ENCODE measurements around the gene LAMB2. TPM values are rescaled to one million over a fixed set of nuclear protein-coding genes. Genes with fewer than 3 reads are reported as not detected.

LAMB2 gene
- polyA plus RNA-seq, 1 of the 3 experiments (the other 2 are of a cell fraction): 332 TPM

- TF ChIP-seq, protein P1, sequence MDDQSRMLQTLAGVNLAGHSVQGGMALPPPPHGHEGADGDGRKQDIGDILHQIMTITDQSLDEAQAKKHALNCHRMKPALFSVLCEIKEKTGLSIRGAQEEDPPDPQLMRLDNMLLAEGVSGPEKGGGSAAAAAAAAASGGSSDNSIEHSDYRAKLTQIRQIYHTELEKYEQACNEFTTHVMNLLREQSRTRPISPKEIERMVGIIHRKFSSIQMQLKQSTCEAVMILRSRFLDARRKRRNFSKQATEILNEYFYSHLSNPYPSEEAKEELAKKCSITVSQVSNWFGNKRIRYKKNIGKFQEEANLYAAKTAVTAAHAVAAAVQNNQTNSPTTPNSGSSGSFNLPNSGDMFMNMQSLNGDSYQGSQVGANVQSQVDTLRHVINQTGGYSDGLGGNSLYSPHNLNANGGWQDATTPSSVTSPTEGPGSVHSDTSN (IDR thresholded peaks at IDR 0.05): no peak
Measured at GRCh38 chr3:49140080-49140479, 7.2 kb upstream of the LAMB2 start (continued).

DNA sequence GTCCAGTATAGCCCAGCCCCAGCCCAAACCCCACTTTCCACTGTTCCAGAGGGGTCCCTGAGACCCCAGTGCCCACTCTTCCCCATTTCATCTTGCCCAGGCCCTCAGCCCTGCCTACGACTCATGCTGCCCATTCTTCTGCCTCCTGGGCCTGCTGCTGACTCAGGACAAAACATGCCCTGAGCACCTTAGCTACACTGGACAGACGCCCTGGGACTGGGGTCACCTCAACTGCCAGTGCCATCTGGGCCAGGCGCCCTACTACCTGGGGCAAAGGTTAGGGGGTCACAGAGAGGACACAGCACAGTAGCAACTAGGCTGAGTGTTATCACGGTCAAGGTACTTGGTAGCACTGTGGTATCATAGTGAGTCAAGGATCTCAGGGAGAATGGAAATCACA is 2.6 kb upstream of the LAMB2 start:
- Histone ChIP-seq H3K79me2 (ENCODE audit: insufficient read depth) (peaks cover 24% of the 10 kb centered on the region), H2AFZ (ENCODE audit: low read depth) (no peak overlapping the region), H3K9me2 (no peaks in the 10 kb centered on the region), H3K9ac (no peak overlapping the region), H3K9me3 (no peaks in the 10 kb centered on the region), H3F3A (replicated peaks; ENCODE audit: insufficient read depth) (no peaks in the 10 kb centered on the region), H3K4me2 (no peak overlapping the region), H3K27ac (ENCODE audit: low read depth in 2 of 2, low read length in 1 of 2) (no peak overlapping the region), H3K4me3 (ENCODE audit: low read depth in 2 of 2, low read length in 1 of 2) (no peak overlapping the region), H3K4me1 (ENCODE audit: control insufficient read depth in 1 of 2, insufficient read depth in 2 of 2, low read depth in 1 of 2, low read length in 1 of 2) (peaks cover 0 to 18% of the 10 kb centered on the region in 2 experiments; a peak in 1 of 4 replicates), H3K27me3 (ENCODE audit: insufficient read depth) (no peaks in the 10 kb centered on the region), H4K20me1 (ENCODE audit: insufficient read depth) (no peaks in the 10 kb centered on the region), H3K36me3 (replicated peaks in 1 of 2; ENCODE audit: control insufficient read depth in 1 of 2, insufficient read depth in 2 of 2, low read length in 1 of 2) (peaks cover 0 to 4% of the 10 kb centered on the region in 2 experiments)
- CTCF ChIA-PET: interaction anchor here (1.9 kb wide), 1 partner anchor 35 kb away, joined by 6 read pairs; the partner anchor contains the start of gene KLHDC8B
- WGBS (ENCODE audit: low lambda C conversion rate): 78% methylated on average over 4 of the region's 4 CpGs
- no peak for DNase-seq
- TF ChIP-seq SIN3A (IDR thresholded peaks at IDR 0.05; ENCODE audit: borderline replicate concordance, low read depth, low read length) (no peak), FOXM1 (IDR thresholded peaks at IDR 0.05; ENCODE audit: low read depth) (no peak), TEAD4 (IDR thresholded peaks at IDR 0.05; ENCODE audit: borderline replicate concordance, insufficient read depth) (no peak), SMC3 (IDR thresholded peaks at IDR 0.05; ENCODE audit: low read depth, low read length) (no peak), REST (IDR thresholded peaks at IDR 0.05; ENCODE audit: low read depth, low read length) (no peak), YY1 (IDR thresholded peaks at IDR 0.05; ENCODE audit: low read depth) (no peak)
- TF ChIP-seq, protein P2, sequence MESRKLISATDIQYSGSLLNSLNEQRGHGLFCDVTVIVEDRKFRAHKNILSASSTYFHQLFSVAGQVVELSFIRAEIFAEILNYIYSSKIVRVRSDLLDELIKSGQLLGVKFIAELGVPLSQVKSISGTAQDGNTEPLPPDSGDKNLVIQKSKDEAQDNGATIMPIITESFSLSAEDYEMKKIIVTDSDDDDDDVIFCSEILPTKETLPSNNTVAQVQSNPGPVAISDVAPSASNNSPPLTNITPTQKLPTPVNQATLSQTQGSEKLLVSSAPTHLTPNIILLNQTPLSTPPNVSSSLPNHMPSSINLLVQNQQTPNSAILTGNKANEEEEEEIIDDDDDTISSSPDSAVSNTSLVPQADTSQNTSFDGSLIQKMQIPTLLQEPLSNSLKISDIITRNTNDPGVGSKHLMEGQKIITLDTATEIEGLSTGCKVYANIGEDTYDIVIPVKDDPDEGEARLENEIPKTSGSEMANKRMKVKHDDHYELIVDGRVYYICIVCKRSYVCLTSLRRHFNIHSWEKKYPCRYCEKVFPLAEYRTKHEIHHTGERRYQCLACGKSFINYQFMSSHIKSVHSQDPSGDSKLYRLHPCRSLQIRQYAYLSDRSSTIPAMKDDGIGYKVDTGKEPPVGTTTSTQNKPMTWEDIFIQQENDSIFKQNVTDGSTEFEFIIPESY (IDR thresholded peaks at IDR 0.05; ENCODE audit: borderline replicate concordance, low read depth): no peak
- POLR2A ChIA-PET: no interaction called here
